NK-92 (cell line): ENCODE data around the gene PTPRM.

ENCODE experiments used
- DNase-seq: peaks from one replicate; lab custom pipeline; 2025; ENCODE audit not compliant: unreplicated experiment; lab: John Stamatoyannopoulos, UW

Gene PTPRM

DNA sequence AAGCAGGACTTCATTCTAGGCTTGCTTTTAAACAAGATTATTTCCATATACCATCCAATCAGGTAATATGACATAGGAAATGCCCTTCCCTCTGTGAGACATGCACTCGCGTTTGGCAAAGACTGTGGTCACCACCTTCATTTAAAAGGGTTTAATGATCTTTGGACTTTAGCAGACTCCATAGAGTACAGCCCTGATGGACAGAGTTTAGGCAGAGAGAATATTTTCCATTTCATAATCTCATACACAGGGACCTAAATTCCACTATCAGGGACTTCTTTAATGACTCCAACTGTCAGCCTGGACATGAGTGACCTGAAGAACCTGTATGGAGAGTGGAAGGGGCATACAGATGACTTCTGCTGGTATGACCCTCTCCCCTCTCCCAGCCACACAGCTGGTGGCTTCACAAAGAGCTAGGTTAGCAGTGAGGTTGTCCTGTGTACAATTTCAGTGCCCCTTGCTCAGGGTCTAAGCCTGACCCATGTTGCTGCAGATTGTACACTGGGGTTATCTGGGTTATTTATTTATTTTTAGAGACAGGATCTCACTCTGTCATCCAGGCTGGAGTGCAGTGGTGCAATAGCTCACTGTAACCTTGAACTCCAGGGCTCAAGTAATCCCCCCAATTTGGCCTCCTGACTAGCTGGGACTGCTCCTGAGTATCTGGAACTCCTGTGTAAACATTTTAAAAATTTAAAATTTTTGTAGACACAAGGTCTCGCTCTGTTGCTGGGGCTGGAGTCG is 59.2 kb downstream of the PTPRM start:
- DNase-seq: no peak

DNA sequence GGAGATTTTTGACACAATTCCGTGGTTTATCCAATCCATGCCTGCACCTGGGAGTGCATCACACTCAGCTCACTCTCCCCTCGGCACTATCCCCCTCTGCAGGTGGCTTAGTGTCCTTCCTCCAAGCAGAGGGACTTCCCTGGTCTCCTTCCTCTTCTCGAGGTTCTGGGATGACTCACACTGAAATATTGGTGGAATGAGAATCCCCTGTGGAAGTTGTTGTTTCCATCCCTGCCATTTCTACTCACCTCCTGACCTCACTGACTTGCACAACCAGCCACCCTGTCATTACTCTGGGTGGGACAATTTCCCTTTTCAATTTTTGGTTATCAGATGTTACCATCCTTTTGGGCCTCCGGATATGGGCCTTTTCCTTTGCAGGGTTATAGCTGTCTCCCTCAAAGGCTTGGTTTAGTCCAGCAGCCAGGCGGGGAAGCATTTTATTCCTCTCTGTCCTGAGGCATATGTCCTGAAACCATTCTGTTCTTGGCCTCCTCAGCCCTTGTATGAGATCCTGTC is 59.9 kb downstream of the PTPRM start:
- DNase-seq: no peak

DNA sequence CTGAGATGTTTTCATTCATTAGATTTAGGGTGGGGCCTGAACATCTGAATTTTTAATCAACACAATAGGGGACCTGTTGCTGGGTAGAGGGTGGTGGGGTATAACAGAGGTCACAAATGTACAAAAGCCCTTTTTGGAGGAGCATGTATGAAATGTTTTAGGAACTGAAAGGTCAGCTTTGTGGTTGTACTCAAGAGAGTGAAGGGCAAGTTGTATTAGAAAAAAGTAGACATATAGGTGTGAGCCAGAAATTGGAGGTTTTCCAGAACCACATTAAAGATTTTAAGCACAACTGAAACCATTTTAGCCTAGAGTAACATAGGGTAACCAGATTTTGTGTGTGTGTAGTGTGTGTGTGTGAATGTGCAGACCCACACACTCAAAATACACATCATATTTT is 62.3 kb downstream of the PTPRM start:
- DNase-seq: no peak

DNA sequence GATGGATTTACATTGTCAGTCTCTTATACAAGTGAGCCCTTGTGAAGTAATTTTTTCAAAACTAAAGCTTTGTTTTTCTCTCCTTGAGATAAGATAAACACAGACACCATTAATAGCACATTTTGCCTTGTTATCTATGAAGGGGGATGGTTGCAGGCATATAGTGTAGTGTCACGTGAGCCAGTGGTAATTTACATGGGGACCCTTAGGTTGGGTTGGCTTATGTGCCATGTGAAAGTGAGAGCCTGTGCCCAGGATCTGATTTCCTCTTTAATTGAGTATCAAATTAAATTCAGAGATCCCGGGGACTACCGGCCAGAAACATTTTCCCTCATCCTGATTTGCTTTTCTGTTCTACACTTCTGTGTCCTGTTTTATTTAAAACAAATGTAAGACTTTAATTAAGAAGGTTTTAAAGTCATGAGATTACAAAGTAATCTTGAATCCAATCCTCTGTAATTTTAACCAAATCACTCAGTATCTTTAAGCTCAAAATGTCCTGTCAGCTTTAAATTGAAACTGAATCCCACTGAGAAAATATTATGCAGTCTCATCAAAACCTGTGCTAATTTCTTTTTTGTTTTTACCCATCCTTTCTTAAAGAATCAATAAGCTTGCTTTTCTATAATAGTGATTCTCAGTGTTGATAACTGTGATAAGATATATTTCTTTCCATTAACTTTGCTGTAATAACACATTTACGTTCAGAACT is 63.8 kb downstream of the PTPRM start:
- no peak for DNase-seq

DNA sequence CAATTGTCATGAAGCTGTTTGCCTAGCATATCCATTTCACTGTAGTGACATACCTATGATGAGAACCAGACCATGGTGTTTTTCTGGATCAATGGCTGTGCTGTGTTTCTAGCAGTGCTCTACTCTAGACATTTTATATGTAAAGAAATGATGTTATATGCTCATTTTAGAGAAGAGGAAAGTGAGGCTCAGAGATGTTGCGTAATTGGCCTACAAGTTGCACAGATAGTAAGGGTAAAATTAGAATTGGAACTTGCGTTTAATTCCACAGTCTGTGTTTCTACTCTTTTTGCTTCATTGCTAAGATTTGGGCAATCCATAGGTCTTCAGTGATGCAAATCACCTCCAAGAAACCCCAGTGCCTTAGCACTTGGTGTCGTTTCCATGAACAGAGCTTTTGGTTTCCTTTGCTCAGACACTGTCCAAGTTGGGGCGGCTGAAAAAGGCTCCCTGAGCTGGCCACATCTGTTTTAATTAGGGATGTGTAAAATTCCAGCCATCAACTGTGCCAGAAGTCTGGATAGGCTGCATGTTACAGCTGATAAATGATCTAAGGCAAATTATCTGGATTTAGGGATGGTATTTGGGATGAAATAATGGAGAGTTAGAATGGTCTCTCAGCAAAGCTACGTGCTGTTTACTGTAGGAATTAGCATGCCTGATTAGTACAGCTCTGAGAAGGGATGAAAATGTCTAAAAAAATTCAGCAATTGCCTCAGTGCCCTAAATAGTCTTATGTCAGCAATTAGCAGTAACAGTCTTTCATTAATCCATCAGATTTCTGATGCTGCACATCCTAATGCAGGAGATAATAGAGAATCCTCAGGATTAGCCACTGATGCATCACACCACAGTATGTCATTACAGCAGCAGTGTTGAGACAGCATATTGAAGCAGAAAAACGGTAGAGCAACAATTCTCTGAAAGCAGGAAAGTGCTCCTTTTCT is 65.3 kb downstream of the PTPRM start:
- no peak for DNase-seq

DNA sequence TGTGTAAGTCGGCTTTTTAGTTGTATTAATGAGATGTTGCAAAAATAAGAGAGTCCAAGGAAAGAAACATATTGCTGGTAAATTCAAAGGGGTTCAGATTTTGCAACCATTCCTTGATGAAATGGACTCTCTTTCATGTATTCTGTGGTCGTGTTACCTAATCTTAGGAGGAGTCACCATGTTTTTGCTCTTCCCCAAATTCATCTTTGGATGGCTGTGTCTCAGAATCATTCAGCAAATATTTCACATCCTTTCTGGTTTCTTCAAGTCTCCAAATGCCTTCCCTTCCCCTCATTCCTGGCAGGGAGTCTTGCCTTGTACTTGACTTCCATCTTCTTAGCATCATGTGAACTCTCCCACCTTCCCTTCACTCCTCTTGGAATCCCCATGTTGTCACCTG is 66.1 kb downstream of the PTPRM start:
- DNase-seq: no peak

DNA sequence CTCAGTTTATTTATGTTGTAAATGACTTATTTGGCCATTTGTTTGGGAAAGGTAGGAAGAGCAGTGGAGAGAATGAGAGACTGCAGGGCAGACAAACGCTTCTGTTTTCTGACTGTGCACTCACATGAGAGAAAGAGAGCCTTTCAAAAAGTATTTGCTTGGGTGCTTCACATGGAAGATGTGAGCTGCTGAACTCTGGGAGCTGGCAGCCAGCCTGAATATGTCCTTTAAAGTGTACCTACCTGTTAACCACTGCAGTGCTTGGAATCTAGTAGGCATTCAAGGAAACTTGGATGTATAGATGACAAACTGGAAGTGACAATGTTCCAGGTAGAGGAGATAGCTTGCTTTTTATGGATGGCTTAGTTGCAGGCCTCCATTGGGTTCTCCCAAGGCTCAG is 68.8 kb downstream of the PTPRM start:
- no peak for DNase-seq

DNA sequence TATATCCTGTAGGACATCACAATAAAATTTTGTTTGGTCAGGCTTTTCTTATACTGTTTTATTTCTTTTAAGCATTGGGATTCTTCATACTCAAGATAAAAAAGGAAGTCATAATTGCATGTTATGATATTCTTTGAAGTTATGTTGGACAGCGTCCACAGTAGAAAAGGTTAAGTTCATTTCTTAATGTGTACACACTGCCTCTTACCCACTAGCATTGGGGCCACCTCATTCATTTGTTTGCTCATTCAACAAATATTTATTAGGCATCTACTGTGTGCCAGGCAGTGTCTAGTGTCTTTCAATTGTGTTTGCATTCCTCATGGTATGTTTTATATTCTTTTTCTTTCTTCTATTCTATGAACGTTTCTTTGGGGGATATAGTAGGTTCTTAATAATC is 70.2 kb downstream of the PTPRM start:
- no peak for DNase-seq

DNA sequence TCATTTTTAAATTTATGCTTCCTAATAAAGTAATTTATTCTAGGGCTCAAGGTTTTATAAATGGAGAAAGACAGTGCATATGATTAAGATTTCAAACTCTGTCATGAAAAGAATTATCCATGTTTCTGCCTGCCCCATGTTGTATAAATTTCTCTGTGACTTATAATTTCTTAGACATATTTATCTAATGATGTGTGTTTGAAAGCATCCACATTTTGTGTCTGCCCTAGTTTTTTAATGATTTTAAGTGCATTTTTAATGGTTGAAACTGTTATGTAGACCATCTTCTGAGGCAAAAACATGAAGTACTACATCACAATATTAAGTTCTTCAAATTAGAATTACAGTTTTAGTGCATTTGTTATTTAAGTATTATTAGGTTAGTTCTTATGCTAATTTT is 71.2 kb downstream of the PTPRM start:
- DNase-seq: no peak

DNA sequence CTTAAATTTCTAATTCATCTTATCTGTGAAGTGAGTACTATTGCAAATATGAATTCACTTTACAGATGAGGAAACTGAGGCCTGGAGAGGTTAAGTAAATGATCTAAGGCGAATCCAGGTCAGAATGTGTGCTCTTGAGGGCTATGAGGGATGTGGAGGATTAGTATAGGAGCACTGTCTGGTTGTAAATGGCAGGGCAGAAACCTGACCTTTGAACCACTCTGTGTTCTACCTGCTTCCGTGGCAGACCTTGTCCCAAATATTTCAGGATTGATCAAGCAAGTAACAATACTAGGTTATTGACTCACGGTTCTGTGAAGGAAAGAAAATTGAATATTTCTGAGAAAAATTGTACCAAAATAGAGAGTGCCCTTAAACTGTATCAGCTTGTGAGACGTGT is 74.7 kb downstream of the PTPRM start:
- DNase-seq: no peak

DNA sequence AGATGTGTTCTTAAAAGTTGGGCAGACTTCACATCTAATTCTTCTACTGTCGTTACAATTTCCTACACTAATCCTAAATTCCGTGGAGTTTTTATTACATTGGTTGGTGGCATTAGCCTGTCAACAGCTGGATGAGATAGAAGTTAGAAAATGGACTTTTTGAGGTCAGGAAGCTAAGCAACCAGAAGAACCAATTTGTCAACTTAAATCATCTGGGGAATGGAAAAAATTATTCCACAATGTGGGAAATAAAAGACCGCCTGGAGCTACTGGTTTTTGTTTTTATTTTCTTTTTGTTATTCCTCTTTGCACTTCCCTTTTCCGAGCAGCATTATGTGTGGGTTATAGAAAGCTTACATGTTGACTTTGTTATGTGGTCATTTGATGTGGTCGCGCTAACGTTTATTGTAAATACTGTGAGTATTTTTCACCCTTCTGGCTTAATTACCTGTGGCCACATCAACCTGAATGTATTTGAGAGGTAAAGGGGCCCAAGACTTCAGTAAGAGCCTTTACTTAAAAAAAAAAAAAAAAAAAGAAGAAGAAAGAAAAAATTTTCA is 75.3 kb downstream of the PTPRM start:
- DNase-seq: no peak

DNA sequence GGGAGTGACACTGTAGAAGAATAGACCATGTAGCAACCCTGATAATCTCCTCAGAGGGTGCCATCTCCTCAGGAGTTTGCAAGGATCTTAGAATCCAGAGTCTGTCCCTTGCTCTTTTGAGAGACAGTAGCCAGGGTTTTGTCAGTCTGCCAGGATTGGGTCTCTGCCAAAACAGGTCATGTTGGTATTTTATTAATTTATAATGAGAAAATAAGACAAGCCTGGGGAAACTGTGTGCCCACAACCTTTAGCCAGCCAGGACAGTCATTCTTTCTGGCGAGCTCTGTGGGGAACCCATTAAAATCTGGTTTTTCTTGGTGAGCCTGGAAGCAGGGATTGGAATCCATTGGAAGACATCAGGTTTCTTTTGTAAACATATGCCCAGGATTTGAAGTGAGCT is 78.6 kb downstream of the PTPRM start:
- no peak for DNase-seq

DNA sequence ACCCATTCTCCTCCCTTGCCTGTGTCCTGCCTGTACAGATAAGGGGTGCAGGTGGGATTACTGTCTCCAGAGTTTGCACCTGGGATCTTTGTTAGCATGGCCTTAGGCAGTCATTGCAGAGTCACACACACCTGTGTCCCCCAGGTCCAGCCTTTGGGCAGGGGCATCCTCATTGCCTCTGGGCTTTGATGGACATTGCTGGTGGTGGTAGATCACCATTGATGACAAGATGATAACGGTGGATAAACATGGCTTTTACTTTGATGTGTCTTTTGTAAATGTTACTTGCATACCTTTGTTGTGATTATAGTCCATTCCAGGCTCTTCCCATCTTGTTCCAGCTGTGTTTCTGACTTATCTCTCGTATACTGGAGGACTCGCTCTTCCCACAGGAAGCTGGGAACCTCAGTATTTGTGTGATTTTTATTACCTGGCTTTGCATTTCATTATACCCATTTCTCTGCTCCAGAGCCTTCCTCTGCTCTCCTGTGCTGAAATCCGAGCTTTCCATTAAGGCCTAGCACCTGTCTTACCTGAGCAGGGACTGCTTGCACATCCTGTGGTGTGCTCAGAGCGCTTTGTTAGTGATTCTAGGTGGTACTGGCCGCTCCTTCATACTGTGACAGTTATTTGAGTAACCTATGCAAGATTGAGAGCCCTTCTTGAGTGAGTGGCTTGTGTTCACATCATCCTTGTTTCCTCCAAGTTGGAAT is 79.2 kb downstream of the PTPRM start:
- DNase-seq: no peak

DNA sequence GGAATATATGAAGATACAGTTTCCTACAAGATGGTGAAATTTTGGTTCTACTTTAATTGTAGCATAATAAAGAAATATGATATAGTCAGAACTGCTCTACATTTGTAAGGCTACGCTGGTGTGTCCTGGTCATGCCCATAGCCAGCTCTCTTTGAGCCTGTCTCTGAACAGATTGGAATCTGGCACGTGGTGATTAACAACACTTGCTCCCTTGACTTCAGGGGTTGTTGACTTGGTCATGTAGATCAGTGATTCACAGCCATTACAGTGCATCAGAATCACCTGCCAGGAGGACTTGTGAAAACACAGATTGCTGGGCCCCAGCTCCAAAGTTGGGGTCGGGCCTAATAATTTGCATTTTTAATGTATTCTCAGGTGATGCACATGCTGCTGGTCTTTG is 80.4 kb downstream of the PTPRM start:
- DNase-seq: no peak

DNA sequence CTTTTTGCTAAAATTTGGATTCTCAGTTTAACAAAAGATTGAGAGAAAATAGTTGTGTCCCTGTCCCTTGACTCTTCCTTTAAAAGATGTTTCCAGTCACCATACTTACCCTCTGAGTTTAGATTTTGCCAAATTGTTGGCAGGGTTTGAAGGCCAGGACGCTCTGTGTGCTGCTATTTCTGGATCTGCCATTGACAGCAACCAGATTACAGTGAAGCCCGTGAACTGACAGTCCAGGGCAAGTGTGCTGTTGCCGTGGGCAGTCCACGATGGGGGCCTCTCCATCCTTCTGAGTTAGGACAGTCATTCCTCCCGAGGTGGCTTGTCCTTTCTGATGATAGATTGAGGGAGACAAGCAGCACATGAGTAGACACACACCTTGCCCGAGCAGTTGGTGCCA is 89.9 kb downstream of the PTPRM start:
- DNase-seq: no peak

DNA sequence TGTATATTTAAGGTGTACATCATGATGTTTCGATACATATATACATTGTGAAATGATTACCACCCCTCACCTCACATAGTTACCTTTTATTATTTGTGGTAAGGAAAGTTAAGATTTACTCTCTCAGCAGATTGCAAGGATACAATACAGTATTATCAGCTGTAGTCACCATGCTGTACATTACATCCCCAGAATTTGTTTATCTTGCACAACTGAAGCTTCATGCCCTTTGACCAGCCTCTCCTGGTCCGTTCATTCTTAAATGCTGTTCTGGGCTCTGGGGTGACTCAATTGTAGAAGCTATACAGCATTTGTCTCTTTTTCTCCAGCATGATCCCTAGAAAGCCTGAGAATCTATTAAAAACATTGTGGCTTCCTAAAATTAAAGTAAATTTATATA is 90.8 kb downstream of the PTPRM start:
- DNase-seq: no peak

DNA sequence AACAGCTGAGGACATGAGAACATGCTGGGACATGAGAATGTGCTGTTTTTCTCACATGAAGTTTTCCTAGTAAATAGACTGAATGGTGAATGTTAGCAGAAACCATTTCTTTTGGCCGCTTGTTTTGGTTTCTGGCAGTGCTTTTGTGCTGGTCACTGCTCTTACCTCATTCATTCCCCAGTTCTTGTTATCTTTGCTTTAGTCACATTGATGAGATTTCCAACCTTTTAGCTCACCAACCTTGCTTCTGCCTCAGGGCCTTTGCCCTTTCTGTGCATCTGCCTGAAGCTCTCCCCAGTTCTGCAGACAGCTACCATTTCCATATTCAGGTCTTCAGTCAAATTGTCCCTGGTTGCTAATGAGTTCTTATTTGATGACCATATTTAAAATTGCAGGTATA is 91.6 kb downstream of the PTPRM start:
- no peak for DNase-seq

DNA sequence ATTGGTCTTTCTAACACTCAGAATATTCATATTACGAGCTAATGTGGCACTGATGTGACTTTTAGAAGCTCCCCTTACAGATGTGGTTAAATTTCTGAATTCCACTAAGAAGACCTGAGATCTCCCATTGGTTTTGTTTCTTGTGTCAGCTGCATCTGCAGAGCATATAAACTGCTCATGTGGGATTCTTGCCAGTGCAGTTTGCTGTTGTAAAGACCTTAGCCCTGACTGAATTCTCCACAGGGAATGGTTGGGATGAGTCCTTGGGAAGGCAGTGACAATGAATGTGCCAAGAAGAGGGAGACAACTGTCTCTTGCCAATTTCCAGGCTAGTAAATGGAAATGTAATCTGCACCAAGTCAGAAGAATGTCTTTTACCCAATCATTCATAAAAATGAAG is 94.1 kb downstream of the PTPRM start:
- DNase-seq: no peak

DNA sequence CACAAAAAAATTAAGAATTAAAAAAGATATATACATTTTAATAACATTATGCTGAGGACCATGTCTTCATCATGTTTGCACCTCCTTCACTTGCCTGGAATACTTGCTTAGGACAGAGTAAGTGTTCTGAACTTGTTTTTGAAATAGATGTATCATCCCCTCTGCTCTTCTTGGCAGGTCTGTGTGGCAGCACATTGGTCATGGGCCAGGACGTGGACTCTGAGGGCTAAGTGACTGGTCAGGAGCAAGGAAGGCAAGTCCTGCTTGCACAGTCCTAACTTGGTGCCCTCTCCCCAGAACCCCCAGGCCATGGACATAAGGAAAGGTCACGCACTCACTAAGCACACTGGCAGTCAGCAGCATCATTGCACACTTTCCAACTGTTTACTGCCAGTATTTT is 95.8 kb downstream of the PTPRM start:
- DNase-seq: no peak
